ENCODE results near the gene NKX2-3.

DNA sequence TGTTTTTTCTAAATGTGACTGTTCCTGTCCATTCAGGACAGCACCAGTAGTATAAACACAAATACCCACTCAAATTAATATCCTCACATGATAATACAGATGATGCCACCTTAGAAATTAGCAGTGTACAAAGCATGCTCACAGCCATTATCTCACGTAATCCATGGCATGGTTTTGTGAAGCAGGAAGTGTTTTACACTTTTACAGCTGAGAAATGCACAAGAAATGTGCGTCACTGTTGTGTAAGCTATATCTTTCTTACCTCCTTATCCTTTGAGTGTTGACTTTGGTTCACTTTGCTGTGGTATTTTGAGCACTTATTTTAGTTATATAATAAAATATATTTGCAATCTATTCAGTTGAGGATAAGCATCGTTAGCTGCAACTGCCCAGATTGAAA is 31.6 kb downstream of the NKX2-3 start:
- TF ChIP-seq, protein P1, sequence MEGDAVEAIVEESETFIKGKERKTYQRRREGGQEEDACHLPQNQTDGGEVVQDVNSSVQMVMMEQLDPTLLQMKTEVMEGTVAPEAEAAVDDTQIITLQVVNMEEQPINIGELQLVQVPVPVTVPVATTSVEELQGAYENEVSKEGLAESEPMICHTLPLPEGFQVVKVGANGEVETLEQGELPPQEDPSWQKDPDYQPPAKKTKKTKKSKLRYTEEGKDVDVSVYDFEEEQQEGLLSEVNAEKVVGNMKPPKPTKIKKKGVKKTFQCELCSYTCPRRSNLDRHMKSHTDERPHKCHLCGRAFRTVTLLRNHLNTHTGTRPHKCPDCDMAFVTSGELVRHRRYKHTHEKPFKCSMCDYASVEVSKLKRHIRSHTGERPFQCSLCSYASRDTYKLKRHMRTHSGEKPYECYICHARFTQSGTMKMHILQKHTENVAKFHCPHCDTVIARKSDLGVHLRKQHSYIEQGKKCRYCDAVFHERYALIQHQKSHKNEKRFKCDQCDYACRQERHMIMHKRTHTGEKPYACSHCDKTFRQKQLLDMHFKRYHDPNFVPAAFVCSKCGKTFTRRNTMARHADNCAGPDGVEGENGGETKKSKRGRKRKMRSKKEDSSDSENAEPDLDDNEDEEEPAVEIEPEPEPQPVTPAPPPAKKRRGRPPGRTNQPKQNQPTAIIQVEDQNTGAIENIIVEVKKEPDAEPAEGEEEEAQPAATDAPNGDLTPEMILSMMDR (IDR thresholded peaks at IDR 0.05; ENCODE audit: control extremely low read depth in 1 of 3, insufficient read depth in 1 of 3, low read depth in 1 of 3, low read length in 3 of 3) = no peak
- TF ChIP-seq TEAD4 (IDR thresholded peaks at IDR 0.05; ENCODE audit: low read depth, low read length) (no peak), RAD21 (IDR thresholded peaks at IDR 0.05 in 1 of 2, conservative IDR thresholded peaks at IDR 0.05 in 1 of 2; ENCODE audit: low read depth in 2 of 2, low read length in 2 of 2) (no peak), SP1 (IDR thresholded peaks at IDR 0.05; ENCODE audit: low read depth, low read length) (no peak), POLR2A (IDR thresholded peaks at IDR 0.05; ENCODE audit: control extremely low read depth in 1 of 2, low read depth in 2 of 2, low read length in 2 of 2) (no peak), TAF1 (IDR thresholded peaks at IDR 0.05; ENCODE audit: low read depth, low read length) (no peak), GABPA (IDR thresholded peaks at IDR 0.05; ENCODE audit: borderline replicate concordance, insufficient read depth, low read length) (no peak), SIX5 (IDR thresholded peaks at IDR 0.05; ENCODE audit: low read depth, low read length) (no peak)
- TF ChIP-seq, protein P2, sequence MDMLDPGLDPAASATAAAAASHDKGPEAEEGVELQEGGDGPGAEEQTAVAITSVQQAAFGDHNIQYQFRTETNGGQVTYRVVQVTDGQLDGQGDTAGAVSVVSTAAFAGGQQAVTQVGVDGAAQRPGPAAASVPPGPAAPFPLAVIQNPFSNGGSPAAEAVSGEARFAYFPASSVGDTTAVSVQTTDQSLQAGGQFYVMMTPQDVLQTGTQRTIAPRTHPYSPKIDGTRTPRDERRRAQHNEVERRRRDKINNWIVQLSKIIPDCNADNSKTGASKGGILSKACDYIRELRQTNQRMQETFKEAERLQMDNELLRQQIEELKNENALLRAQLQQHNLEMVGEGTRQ (IDR thresholded peaks at IDR 0.05; ENCODE audit: low read length) = no peak
